T-cell (primary cell): ENCODE results near the gene C15orf61. TPM values are rescaled to one million over a fixed set of nuclear protein-coding genes. Genes with fewer than 3 reads are reported as not detected.

Experiments used
- ATAC-seq, 4 experiments: fragments of 200-7000 bp in 3 of 4; fragments of 150-1000 bp in 1 of 4; cut with Tn5 transposase; replicated peaks in 1 of 4; 1 replicate in 3 of 4; 2 replicates in 1 of 4; pipeline ENCODE4 v1.10.0; 2021; ENCODE audit warnings: moderate library complexity in 3 of 4, mild to moderate bottlenecking in 2 of 4, moderate number of reproducible peaks in 1 of 4
- CTCF ChIA-PET, 2 donors: fragments of 300-600 bp; sonication (Branson Sonifier 250); formaldehyde crosslinking; loops; one replicate each; lab custom pipeline; 2022; ENCODE audit warnings: antibody characterized with exemption in 2 of 2; lab: Charles Lee
- POLR2A ChIA-PET, 2 donors: fragments of 300-600 bp; sonication (Branson Sonifier 250); formaldehyde crosslinking; loops; one replicate each; lab custom pipeline; 2022; ENCODE audit warnings: antibody characterized with exemption in 2 of 2; lab: Charles Lee
- DNase-seq, 35 experiments: peaks; one replicate each; pipeline versions ENCODE4 v3.0.0 to v3.0.0-alpha.2; 2013 to 2023
- H3K27ac ChIP-seq: one replicate; pipeline ENCODE4 v1.5.1; 2013; ENCODE audit warnings: low read length
- H3K27me3 ChIP-seq, 2 experiments: replicated peaks in 1 of 2; 1 replicate in 1 of 2; 2 replicates in 1 of 2; pipeline versions ENCODE4 v1.6.1 to v1.7.0; 2013; ENCODE audit warnings: low read length in 1 of 2, mixed read lengths in 1 of 2; ENCODE audit not compliant: control insufficient read depth in 2 of 2, insufficient read depth in 2 of 2; ENCODE audit errors: extremely low read depth in 1 of 2
- H3K36me3 ChIP-seq, 2 donors: 1 replicate in 1 of 2; 2 replicates in 1 of 2; pipeline versions ENCODE4 v1.6.1 to v1.7.0; 2013; ENCODE audit warnings: low read length in 1 of 2; ENCODE audit not compliant: control insufficient read depth in 2 of 2, insufficient read depth in 1 of 2; ENCODE audit errors: extremely low read depth in 1 of 2
- H3K4me1 ChIP-seq, 2 experiments: 1 replicate in 1 of 2; 2 replicates in 1 of 2; pipeline versions ENCODE4 v1.6.1 to v1.7.0; 2013; ENCODE audit warnings: low read length in 2 of 2, mixed read lengths in 1 of 2; ENCODE audit not compliant: insufficient read depth in 2 of 2, control insufficient read depth in 1 of 2; ENCODE audit errors: extremely low read depth in 1 of 2
- H3K4me3 ChIP-seq, 2 donors: 1 replicate in 1 of 2; 2 replicates in 1 of 2; pipeline versions ENCODE4 v1.5.1 to v1.7.0; 2013; ENCODE audit warnings: mild to moderate bottlenecking in 2 of 2, low read length in 1 of 2, moderate library complexity in 1 of 2; ENCODE audit not compliant: control insufficient read depth in 1 of 2; ENCODE audit errors: extremely low read depth in 1 of 2
- H3K9me3 ChIP-seq: 2 replicates; pipeline ENCODE4 v1.7.0; 2013
- H3K27ac Mint-ChIP-seq, 2 donors: one replicate each; pipeline ENCODE4 v1.8.0; 2020 to 2021; ENCODE audit warnings: mild to moderate bottlenecking in 2 of 2, mixed read lengths in 2 of 2
- H3K27me3 Mint-ChIP-seq, 2 donors: one replicate each; pipeline ENCODE4 v1.8.0; 2021 to 2022; ENCODE audit warnings: mixed read lengths in 2 of 2
- H3K36me3 Mint-ChIP-seq: one replicate; pipeline ENCODE4 v1.8.0; 2021; ENCODE audit warnings: mixed read lengths
- H3K4me1 Mint-ChIP-seq, 3 donors: one replicate each; pipeline ENCODE4 v1.8.0; 2020 to 2022; ENCODE audit warnings: mixed read lengths in 3 of 3, mild to moderate bottlenecking in 1 of 3
- H3K4me3 Mint-ChIP-seq, 3 donors: one replicate each; pipeline ENCODE4 v1.8.0; 2020 to 2022; ENCODE audit warnings: mild to moderate bottlenecking in 3 of 3, mixed read lengths in 3 of 3, moderate library complexity in 3 of 3
- H3K9me3 Mint-ChIP-seq, 3 donors: one replicate each; pipeline ENCODE4 v1.8.0; 2020 to 2022; ENCODE audit warnings: mixed read lengths in 3 of 3
- WGBS: methylation state at CpG from one replicate; pipeline ENCODE4 v1.1.5; 2013; ENCODE audit warnings: missing lambda C conversion rate; ENCODE audit not compliant: insufficient coverage; 5-methylcytosine and 5-hydroxymethylcytosine counted together
- total RNA-seq, 35 experiments: library from RNA in 6 of 35; stranded (reverse) in 6 of 35; fragments of 120-200 nt in 1 of 35; gene quantifications; one replicate each; pipeline versions ENCODE4 v1.2.1 to v1.2.4 and lab custom pipeline; 2013 to 2026

The C15orf61 gene
- total RNA-seq, 5 donors from 2014 or later (not counting 1 experiment from before 2014, with no cell fraction given), result 8.2 to 9.3 (median 8.9) TPM

DNA sequence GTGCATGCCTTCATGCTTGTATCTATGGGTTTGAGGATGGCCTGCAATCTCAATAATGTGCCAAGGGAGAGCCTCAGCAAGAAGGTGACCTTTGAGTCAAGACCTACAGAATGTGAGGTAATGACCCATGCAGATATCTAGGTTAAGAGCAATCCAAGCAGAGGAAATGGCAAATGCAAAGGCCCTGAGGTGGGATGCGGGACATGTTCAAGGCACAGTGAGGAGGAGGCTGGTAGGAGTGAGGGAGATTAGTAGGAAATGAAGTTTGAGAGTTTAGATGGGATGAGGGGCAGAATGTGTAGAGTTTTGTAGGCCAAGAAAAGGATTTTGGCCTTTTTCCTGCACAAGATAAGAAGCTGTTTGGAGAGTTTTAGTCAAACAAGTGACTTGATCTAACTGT is 16.8 kb downstream of the C15orf61 start:
- no peak for ATAC-seq
- DNase-seq, result no peak
- H3K4me3 ChIP-seq, result no peak overlapping the region
- ChIA-PET POLR2A (no interaction called here), CTCF (no interaction called here)
- H3K4me1 ChIP-seq, result peaks cover 0 to under 1% of the 10 kb centered on the region in 2 experiments
- no peaks in the 10 kb centered on the region for H3K36me3 ChIP-seq
- no peaks in the 10 kb centered on the region for H3K27me3 Mint-ChIP-seq
- H3K4me3 Mint-ChIP-seq, result no peak overlapping the region
- WGBS, result 100% methylated on average over 1 of the region's 1 CpG
- H3K9me3 Mint-ChIP-seq, result no peaks in the 10 kb centered on the region
- peaks cover 6 to 29% (median 17%) of the 10 kb centered on the region in 3 donors for H3K4me1 Mint-ChIP-seq
- no peaks in the 10 kb centered on the region for H3K9me3 ChIP-seq
- H3K27ac Mint-ChIP-seq, result no peak overlapping the region
- no peak overlapping the region for H3K27ac ChIP-seq
- no peaks in the 10 kb centered on the region for H3K36me3 Mint-ChIP-seq
- no peaks in the 10 kb centered on the region for H3K27me3 ChIP-seq

DNA sequence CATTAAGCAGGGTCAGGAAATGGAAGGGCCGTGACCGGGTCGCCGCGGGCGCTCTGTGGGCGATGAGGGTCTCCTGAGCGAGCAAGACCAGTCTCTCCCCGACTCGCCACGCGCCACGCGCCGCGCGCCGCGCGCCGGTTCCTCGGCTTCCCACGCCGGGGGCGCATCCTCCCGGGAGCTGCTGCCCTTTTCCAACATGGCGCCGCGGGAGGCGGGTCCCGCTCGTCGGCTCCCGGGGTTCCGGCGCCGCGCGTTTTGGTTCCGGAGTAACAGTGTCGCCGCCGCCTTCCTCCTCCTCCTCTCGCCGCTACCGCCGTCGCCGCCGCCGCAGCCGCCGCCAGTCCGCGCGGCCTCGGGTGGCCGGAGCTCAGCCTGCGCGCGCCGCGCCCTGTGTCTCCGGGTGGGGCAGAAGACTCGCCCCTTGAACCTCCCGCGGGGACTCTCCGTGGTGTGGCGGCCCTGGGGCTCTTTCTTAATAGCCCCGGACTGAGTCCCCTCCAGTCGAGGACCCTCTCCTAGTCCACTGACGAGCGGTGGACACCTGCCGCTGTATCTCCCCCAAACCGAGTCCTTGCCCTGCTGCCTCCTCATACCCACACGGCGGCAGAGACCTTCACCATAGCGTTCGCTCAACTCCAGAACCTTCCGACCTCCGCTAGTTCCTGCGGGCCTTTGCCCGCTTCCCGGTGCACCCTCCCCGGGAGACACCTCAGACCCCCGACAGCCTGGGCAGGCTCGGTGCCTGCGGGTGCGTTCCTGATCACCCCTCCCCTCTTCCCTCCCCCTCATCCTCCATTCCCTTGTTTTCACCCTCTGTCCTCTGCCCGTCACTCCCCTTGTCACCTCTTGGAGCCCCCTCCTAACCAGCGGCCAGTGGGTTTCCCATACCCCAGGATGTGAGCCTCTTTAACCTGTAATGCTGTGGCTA is 21.8 kb downstream of the C15orf61 start, which contains the start of gene MAP2K5:
TSS of gene MAP2K5 (plus strand) at position 284 of the 928 bp plus-strand sequence. CDS start at position 917, 633 bp downstream.
- Mint-ChIP-seq H3K36me3 (peaks cover 19% of the 10 kb centered on the region), H3K4me1 (peaks cover 47 to 66% (median 57%) of the 10 kb centered on the region in 3 donors), H3K27me3 (no peaks in the 10 kb centered on the region), H3K27ac (peak within 1 kb of the TSS; percentile 99), H3K4me3 (peak within 1 kb of the TSS; percentile 95 to 98 (median 97)), H3K9me3 (no peaks in the 10 kb centered on the region)
- Histone ChIP-seq H3K36me3 (peaks cover 0 to 5% of the 10 kb centered on the region in 2 donors), H3K27ac (peak within 1 kb of the TSS; percentile 88), H3K9me3 (no peaks in the 10 kb centered on the region), H3K27me3 (no peaks in the 10 kb centered on the region), H3K4me1 (peaks cover 10 to 20% of the 10 kb centered on the region in 2 experiments), H3K4me3 (peak within 1 kb of the TSS; percentile 76 to 97)
- ChIA-PET CTCF (no interaction called here), POLR2A (interaction anchor here in 1 of 2 donors (1.0 kb wide), 1 partner anchor 22 kb away, joined by 3 read pairs; no protein-coding TSS in a partner anchor)
- ATAC-seq, result peak; percentile 84 to 90 (median 86)
- under 1% methylated on average over 70 of the region's 91 CpGs for WGBS
- DNase-seq, result peak; percentile 58 to 89 (median 76)

DNA sequence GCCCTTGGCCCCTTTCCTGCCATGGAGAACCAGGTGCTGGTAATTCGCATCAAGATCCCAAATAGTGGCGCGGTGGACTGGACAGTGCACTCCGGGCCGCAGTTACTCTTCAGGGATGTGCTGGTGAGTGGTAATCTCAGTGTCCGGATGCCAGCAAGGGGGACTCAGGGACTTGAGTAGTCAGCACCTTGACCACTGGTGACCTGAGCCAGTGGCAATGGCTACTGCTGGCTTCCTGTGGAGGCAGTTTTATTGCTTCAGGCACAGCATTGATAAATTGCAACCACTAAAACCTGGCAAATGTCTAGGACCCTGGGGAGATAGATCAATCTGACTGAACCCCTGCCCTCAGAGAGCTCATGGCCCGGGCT is 22.4 kb downstream of the C15orf61 start:
- peaks cover 22% of the 10 kb centered on the region for H3K36me3 Mint-ChIP-seq
- no peaks in the 10 kb centered on the region for H3K9me3 Mint-ChIP-seq
- peak overlapping the region; percentile 76 to 97 for H3K4me3 ChIP-seq
- peak overlapping the region; percentile 81 for H3K27ac ChIP-seq
- ATAC-seq (no peak), DNase-seq (peak in 1 of 35 experiments; percentile 16)
- peaks cover 0 to 9% of the 10 kb centered on the region in 2 donors for H3K36me3 ChIP-seq
- POLR2A ChIA-PET, result no interaction called here
- CTCF ChIA-PET, result no interaction called here
- peaks cover 10 to 20% of the 10 kb centered on the region in 2 experiments for H3K4me1 ChIP-seq
- H3K27me3 Mint-ChIP-seq, result no peaks in the 10 kb centered on the region
- H3K9me3 ChIP-seq, result no peaks in the 10 kb centered on the region
- peaks cover 53 to 70% (median 63%) of the 10 kb centered on the region in 3 donors for H3K4me1 Mint-ChIP-seq
- no peaks in the 10 kb centered on the region for H3K27me3 ChIP-seq
- peak overlapping the region; percentile 95 to 98 (median 97) for H3K4me3 Mint-ChIP-seq
- 66% methylated on average over 6 of the region's 7 CpGs for WGBS
- H3K27ac Mint-ChIP-seq, result peak overlapping the region; percentile 90 to 94

DNA sequence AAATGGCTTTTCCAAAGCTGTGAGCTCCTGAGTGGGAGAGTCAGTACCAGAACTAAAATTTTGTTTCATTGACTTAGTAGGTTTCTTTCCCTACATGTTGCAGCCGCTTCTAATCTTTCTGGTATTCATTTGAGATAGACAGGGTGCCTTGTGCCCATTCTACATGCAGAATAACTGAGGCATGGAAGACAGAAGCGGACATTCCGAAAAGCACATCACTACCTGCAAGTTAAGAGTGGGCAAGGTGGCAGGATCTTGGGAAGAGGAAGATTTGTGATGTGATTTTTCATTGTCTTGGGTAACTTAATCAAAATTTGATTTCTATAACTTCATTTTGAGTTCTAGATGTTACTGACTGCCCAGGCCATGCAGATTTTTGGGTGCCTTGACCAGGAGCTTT is 23.5 kb downstream of the C15orf61 start:
- H3K27me3 Mint-ChIP-seq, result no peaks in the 10 kb centered on the region
- H3K27me3 ChIP-seq, result no peaks in the 10 kb centered on the region
- no peak overlapping the region for H3K4me3 ChIP-seq
- CTCF ChIA-PET, result no interaction called here
- ATAC-seq (no peak), DNase-seq (no peak)
- H3K4me1 ChIP-seq, result peaks cover 12 to 22% of the 10 kb centered on the region in 2 experiments
- 100% methylated on average over 1 of the region's 3 CpGs for WGBS
- H3K4me1 Mint-ChIP-seq, result peaks cover 61 to 70% (median 68%) of the 10 kb centered on the region in 3 donors
- peak overlapping the region; percentile 58 to 94 for H3K27ac Mint-ChIP-seq
- H3K9me3 ChIP-seq, result no peaks in the 10 kb centered on the region
- peak overlapping the region; percentile 57 to 98 (median 97) for H3K4me3 Mint-ChIP-seq
- peaks cover 26% of the 10 kb centered on the region for H3K36me3 Mint-ChIP-seq
- peaks cover 0 to 13% of the 10 kb centered on the region in 2 donors for H3K36me3 ChIP-seq
- POLR2A ChIA-PET, result no interaction called here
- H3K9me3 Mint-ChIP-seq, result no peaks in the 10 kb centered on the region
- H3K27ac ChIP-seq, result no peak overlapping the region

DNA sequence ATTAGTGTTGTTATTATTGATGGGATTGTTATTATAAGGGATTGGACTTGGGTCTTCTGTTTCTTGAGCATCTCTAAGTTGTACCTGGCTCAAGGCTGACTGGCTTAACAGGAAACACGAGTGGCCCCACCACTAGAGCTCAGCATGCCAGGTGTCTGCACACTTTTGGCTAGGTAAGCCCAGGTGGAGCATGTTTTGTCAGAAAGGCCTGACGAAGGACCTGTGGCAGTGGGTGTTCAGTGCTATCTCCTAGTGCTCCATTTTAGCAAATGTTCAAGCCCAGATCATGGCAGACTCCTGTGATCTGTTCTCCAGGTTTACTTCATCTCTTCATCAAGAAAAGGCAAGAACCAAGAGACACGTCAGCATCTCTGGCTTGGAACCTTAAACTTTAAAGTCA is 24.9 kb downstream of the C15orf61 start:
- no peak overlapping the region for H3K4me3 Mint-ChIP-seq
- peaks cover 35% of the 10 kb centered on the region for H3K36me3 Mint-ChIP-seq
- no peaks in the 10 kb centered on the region for H3K9me3 Mint-ChIP-seq
- ChIA-PET CTCF (no interaction called here), POLR2A (no interaction called here)
- H3K27ac ChIP-seq, result no peak overlapping the region
- no peak overlapping the region for H3K27ac Mint-ChIP-seq
- no peaks in the 10 kb centered on the region for H3K27me3 Mint-ChIP-seq
- H3K4me1 ChIP-seq, result peaks cover 13 to 22% of the 10 kb centered on the region in 2 experiments
- H3K36me3 ChIP-seq, result peaks cover 0 to 13% of the 10 kb centered on the region in 2 donors
- 91% methylated on average over 3 of the region's 3 CpGs for WGBS
- H3K27me3 ChIP-seq, result no peaks in the 10 kb centered on the region
- H3K4me1 Mint-ChIP-seq, result peaks cover 61 to 64% (median 63%) of the 10 kb centered on the region in 3 donors
- H3K4me3 ChIP-seq, result no peak overlapping the region
- ATAC-seq (no peak), DNase-seq (no peak)
- no peaks in the 10 kb centered on the region for H3K9me3 ChIP-seq

DNA sequence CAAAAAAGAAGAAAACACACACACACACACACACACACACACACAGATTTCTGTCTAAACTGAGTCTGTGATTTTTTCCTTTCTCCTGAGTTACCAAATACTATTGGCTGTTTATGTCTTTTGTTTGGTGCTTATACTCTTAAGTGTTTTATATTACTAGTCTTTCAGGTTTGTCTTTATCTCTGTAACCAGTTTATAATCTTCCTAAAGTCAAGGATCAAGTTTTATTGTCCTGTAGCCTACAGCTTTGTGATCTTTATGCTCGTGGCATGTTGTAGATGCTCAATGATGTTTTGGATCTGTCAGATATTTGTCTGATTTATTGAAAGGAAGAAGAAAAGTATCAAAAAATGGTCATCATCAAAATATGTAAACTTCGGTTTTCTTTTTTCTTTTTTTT is 26.1 kb downstream of the C15orf61 start:
- ChIA-PET POLR2A (no interaction called here), CTCF (interaction anchor here in 1 of 2 donors (0.7 kb wide), 1 partner anchor 760 kb away, joined by 3 read pairs; no protein-coding TSS in a partner anchor)
- Histone ChIP-seq H3K4me3 (no peak overlapping the region), H3K27me3 (no peaks in the 10 kb centered on the region), H3K4me1 (peaks cover 13 to 22% of the 10 kb centered on the region in 2 experiments), H3K9me3 (no peaks in the 10 kb centered on the region), H3K36me3 (peaks cover 0 to 19% of the 10 kb centered on the region in 2 donors), H3K27ac (no peak overlapping the region)
- H3K4me3 Mint-ChIP-seq, result no peak overlapping the region
- DNase-seq (no peak), ATAC-seq (no peak)
- H3K27ac Mint-ChIP-seq, result no peak overlapping the region
- no peaks in the 10 kb centered on the region for H3K9me3 Mint-ChIP-seq
- H3K4me1 Mint-ChIP-seq, result peaks cover 56 to 59% (median 57%) of the 10 kb centered on the region in 3 donors
- no CpG with 5 or more reads among the region's 2 CpGs for WGBS
- H3K36me3 Mint-ChIP-seq, result peaks cover 38% of the 10 kb centered on the region
- no peaks in the 10 kb centered on the region for H3K27me3 Mint-ChIP-seq
